ENCODE data around the gene MYO1C.
A peak's percentile ranks its signal among the peaks of the same experiment; 100 is the strongest.
"Not testable (repeated sequence)": the region's sequence is repeated elsewhere in the genome, so short reads cannot be mapped to it uniquely, and the experiment has no call there.

Gene MYO1C

GRCh38 chr17:1461198-1461944 is 31.1 kb downstream of the MYO1C start:
- FAIRE-seq: no peak

- no peak for FAIRE-seq
These were observed 32.3 kb downstream of the MYO1C start for GRCh38 chr17:1460233-1460632.

- no peak for FAIRE-seq
These were observed 36.5 kb downstream of the MYO1C start, which contains the start of gene CRK for GRCh38 chr17:1455797-1456599. Gene CRK (minus strand): TSS chr17:1456232. CDS start chr17:1456117, 115 bp downstream.

DNA sequence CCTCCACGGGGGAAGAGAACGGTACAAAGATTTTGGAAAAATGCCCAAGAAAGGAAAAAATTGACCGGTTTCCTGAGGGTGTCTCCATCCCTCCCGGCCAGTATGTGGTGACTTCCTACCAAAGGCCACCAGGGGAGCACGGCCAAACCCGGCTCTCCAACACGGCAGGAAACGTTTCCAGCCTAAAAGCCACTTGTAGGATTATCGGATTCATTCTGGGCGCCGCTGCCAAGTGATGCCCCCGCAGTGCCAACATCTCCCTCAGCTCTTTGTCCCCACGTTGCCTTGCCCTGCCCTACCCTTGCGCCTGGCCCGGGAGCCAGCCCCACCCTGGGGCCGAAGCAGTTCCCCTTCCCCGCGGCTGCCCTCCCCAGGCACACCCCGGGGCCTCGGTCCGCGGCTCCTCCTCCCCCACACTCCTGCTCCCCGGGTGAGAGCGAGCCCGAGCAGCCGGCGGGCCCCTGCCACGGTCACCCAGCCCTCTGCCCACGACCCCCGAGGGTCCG is 37.1 kb downstream of the MYO1C start:
- FAIRE-seq: no peak

- no peak for FAIRE-seq
These were observed 37.9 kb downstream of the MYO1C start for GRCh38 chr17:1454541-1454940.

GRCh38 chr17:1453694-1454093 is 38.8 kb downstream of the MYO1C start:
- not testable (repeated sequence) for FAIRE-seq

DNA sequence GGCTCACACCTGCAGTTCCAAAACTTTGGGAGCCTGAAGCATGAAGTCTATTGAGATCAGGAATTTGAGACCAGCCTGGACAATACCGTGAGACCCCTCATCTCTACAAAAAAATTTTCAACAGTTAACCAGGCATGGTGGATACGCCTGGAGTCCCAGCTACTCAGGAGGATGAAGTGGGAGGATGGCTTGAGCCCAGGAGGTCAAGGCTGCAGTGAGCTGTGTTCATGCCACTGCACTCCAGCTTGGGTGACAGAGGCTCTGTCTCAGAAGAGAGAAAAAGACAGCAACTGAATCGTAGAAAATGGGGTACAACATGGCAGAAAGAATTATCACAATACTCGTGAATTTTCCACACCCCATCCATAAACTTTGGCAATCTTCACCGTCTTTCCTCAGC is 39.6 kb downstream of the MYO1C start:
- FAIRE-seq: no peak

DNA sequence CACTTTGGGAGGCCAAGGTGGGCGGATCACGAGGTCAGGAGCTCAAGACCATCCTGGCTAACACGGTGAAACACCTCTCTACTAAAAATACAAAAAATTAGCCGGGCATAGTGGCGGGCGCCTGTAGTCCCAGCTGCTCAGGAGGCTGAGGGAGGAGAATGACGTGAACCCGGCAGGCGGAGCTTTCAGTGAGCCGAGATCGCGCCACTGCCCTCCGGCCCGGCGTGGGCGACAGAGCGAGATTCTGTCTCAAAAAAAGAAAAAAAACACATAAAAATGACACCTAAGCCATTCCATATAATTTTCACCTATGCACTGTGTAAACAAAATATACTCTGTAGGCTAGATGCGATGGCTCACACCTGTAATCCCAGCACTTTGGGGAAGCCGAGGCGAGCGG is 42.2 kb downstream of the MYO1C start:
- FAIRE-seq: not testable (repeated sequence)

GRCh38 chr17:1449412-1449967 is 43.0 kb downstream of the MYO1C start:
- no peak for FAIRE-seq

GRCh38 chr17:1447052-1447451 is 45.4 kb downstream of the MYO1C start:
- FAIRE-seq: no peak

DNA sequence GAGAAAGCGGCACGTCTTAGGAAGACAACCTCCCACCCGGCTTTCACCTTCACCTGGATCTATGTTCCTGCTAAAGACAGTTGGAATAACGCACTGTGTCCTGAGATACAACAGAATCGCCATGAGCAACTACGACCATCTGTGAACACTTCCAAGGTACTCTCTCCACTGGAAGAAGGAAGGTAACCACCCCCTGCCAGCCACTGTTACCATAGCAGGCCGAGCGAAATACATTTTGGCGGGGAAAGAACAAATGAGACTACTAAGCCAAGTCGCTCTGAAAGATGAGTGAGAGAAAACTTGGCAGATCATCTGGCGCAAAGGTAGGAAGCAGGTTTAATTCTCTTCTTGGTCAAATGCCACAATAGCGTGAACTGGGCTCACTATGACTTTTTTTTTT is 46.3 kb downstream of the MYO1C start:
- FAIRE-seq: no peak

DNA sequence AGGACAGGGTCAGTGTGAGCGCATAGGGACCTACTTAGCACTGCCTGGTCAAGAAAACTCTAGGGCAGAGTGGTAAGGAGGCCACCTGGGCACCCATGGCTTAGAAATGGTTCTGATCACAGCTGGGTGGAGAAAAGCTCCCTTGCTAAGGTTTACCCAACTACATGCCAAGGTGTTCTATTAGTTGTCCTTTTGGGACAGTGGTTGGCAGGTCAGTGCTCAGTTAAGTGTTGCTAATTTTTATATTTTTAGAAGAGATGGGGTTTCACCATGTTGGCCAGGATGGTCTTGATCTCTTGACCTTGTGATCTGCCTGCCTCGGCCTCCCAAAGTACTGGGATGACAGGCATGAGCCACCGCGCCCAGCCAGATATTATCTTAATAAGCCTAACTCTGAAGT is 46.8 kb downstream of the MYO1C start:
- FAIRE-seq: not testable (repeated sequence)

DNA sequence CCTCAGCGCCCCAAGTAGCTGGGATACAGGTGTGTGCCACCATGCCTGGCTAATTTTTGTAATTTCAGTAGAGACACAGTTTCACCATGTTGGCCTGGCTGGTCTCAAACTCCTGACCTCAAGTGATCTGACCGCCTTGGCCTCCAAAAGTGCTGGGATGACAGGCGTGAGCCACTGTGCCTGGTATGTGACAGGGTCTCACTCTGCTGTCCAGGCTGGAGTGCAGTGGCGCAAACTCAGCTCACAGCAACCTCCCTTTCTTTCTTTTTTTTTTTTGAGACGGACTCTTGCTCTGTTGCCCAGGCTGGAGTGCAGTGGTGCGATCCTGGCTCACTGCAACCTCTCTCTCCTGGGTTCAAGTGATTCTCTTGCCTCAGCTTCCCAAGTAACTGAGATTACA is 49.8 kb downstream of the MYO1C start:
- FAIRE-seq: not testable (repeated sequence)

- FAIRE-seq: no peak
These were observed 50.3 kb downstream of the MYO1C start for GRCh38 chr17:1442187-1442586.

DNA sequence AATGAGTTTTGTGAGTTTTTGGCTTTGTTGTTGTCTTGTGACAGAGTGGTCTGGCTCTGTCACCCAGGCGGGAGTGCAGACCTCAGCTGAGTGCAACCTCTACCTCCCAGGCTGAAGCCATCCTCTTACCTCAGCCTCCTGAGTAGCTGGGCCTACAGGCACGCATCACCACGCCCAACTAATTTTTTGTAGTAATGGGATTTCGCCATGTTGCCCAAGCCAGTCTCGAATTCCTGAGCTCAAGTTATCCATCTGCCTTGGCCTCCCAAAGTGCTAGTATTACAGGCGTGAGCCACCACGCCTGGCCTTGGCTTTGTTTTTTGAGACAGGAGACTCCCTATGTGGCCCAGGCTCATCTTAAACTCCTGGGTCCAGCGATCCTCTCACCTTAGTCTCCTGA is 51.6 kb downstream of the MYO1C start:
- no peak for FAIRE-seq

- FAIRE-seq: peak; percentile 40
These were observed 53.8 kb downstream of the MYO1C start for GRCh38 chr17:1438593-1439083.

GRCh38 chr17:1435326-1435725 is 57.2 kb downstream of the MYO1C start:
- FAIRE-seq: no peak

- no peak for FAIRE-seq
These were observed 58.3 kb downstream of the MYO1C start for GRCh38 chr17:1434150-1434549.

- FAIRE-seq: no peak
These were observed 60.8 kb downstream of the MYO1C start for GRCh38 chr17:1431631-1432104.

DNA sequence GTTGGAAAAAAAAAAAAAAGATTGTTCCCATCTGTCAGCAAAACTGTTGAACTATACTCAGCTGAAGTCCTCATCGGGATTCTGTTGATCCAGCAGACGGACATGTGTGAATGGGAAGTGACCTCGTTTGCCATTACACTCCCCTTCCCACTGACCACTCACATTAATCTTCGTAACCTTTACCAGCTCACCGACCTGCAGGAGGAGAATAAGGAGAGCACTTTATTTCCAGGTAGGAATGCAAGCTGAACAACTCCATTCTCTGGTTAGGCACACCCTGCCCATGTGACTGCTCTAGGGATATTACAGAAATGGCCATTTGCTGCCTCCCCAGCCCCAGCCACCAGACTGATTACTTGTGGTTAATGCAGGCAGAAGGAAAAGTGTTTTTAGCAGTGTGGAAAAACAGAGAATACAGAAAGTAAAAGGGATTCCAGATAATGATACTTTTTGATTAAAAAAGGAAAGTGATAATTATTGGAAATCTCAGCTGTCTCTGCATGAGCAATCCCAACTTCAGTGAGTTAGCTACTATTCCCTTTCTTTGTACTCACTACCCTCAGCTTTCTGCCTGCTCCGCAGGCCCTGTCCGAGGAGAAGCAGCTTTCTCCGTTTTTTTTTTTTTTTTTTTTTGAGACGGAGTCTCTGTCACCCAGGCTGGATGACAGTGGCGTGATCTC is 68.9 kb downstream of the MYO1C start:
- FAIRE-seq: no peak

DNA sequence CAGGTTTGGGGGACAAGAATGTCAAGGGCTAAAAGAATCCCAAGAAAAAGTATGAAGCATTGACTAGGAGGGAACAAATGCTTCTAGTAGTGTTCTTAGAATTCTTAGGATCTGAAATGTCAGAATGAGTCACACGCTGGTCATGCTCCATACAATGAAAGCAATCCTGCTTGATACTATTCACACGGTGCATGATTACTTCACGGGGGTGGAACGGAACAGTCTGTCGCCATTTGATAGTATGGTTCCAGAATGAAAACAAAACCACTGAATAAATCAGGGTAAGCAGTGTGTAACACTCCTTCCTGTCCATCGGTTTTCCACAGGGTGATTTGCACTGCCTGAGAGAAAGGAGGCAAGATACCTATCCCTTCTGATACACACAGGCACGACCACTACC is 69.6 kb downstream of the MYO1C start:
- FAIRE-seq: no peak

DNA sequence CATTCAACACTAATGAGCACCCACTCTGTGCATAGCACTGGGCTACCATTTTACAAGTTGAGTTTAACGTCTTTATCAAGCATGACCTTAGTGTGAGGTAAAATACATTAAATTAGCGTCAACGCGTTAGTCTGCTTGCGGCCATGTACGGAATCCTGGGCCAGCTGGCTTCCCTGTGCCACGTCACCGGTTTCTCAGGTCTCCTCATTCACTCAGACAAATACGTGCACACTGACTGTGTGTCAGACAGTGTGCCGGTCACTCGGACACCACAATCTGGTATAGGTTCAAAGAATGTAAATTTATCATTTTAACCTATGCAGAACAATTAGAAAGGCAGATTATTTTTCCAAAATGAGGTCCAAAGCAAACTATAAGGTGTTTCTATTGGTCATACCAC is 71.0 kb downstream of the MYO1C start:
- no peak for FAIRE-seq

DNA sequence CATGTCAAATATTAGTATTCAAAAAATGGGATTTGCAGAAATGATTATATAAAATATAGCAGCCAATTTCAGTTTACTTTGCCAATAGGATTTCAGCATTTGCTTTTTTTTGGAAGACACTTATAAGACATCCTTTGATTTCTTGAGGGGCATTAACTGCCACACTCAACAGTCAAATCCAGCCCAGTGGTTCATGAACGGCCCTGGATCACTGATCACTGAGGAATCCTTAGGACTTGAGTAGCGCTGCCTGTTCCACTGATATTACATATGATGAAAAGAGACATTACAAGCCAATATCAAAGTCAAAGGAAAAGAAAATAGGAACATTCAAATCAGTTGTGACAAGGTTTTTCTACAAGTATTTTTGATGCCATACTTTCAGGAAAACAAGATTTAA is 71.5 kb downstream of the MYO1C start:
- no peak for FAIRE-seq
